ENCODE measurements around the gene PLA2G15.

The PLA2G15 gene

DNA sequence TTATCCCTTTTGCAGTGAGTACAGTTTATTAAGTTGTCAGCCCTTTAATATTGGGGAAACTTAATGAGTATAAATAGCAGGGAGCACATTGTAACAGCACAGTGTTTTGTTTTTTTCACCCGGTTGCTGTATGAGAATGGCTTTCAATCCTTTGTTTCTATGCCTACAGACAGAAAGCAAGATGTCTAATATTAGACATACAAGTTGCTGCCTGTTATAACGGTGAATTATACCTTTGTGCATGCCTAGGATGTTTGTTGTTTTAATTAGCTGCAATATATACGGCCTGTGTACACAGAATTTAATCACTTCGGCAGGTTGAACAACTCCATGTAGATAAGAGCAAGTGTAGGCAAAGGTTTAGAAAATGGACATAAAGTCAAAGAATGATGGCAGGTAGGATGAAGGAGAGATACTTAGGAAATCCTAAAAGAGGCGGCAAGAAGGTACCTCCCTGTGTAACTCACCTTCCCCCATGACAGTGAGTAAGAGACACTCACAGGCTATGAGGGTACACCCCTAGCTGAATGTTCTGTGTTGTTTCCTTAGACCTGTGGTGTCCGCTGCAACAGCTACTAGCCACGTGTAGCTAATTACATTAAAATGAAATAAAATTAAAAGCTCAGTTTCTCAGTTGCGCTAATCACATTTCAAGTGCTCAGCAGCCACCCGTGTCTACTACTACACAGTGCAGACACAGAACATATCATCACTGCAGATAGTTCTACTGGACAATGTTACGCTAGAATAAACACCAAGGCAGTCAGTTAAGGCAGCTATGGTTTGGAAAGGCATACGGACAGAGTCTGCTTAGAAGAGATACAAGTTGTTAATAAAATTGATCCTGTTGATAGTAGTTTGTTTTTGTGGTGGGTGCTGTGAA is 54.6 kb downstream of the PLA2G15 start:
- no peak for DNase-seq

GRCh38 chr16:68300734-68301459 is 55.7 kb downstream of the PLA2G15 start:
- no peak for DNase-seq

- no peak for DNase-seq
These were observed 61.5 kb downstream of the PLA2G15 start for GRCh38 chr16:68306633-68307032.

DNA sequence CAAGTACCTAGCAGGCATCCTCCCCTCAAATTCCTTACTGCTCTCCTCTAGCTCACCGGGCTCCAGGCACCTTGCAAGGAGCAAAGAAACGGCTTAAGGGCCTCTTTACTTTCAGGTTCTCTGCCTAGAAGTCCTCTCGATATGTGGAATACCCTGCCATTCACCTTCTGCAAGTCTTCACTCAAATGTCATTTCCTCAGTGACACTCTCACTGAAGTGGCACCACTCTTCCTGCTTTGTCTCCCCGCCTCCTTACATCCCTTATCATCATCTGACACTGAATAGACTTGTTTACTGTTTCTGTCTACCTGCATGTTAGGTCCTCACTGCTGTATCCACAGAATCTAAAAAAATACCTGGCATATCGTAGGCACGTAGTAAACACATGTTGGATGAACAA is 64.6 kb downstream of the PLA2G15 start:
- no peak for DNase-seq

DNA sequence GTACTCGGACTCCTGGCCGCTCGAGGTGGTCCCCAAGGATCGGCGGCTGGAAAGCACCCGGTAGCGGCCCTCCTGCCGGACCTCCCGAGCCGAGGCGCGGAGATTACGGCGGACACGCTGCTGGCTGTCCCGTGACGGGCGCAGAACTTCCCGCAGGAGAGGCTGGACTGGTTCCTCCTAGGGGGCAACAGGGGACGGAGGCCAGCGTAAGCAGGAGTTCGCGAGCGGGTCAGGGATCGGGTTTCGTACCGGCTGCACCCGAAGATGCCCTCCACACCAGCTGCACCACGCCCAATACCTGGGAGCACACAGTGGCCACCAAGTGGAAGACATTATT is 65.2 kb downstream of the PLA2G15 start:
- DNase-seq = no peak
